DND-41 (cell line): ENCODE data around the gene WFDC10A.

Experiments used
- CTCF ChIP-seq: IDR thresholded peaks from 2 replicates; pipeline ENCODE4 v1.5.1; 2012; ENCODE audit warnings: borderline replicate concordance, low read length, moderate library complexity, mild to moderate bottlenecking; ENCODE audit not compliant: poor library complexity, severe bottlenecking; ENCODE audit errors: extremely low read depth
- EZH2 ChIP-seq: IDR thresholded peaks from 3 replicates; pipeline ENCODE4 v1.6.1; 2012; ENCODE audit warnings: borderline replicate concordance, low read depth, mild to moderate bottlenecking, moderate library complexity, low read length, inconsistent platforms; ENCODE audit not compliant: severe bottlenecking

- TF ChIP-seq CTCF = no peak
- TF ChIP-seq EZH2 = no peak
These were observed 50.1 kb downstream of the WFDC10A start for GRCh38 chr20:45679650-45680049.
